MM.1S (cell line): ENCODE measurements around the gene RYK.

Experiments
- DNase-seq: peaks from one replicate; pipeline ENCODE4 v3.0.0-alpha.2; 2015
- H2AFZ ChIP-seq: fragments of 300-600 bp; sonication (generic); 2 replicates; pipeline ENCODE4 v1.6.0; 2016; ENCODE audit warnings: antibody characterized with exemption, low read length
- H3F3A ChIP-seq: fragments of 300-600 bp; sonication (generic); 2 replicates; pipeline ENCODE4 v1.6.1; 2016; ENCODE audit warnings: mild to moderate bottlenecking, antibody characterized with exemption, low read length, moderate library complexity, mixed read lengths; ENCODE audit not compliant: insufficient read depth
- H3K27ac ChIP-seq: fragments of 300-600 bp; sonication (generic); 2 replicates; pipeline ENCODE4 v1.5.1; 2016; ENCODE audit warnings: mild to moderate bottlenecking, low read length
- H3K27me3 ChIP-seq: fragments of 300-600 bp; sonication (generic); replicated peaks from 2 replicates; pipeline ENCODE4 v1.6.0; 2016; ENCODE audit warnings: low read length; ENCODE audit not compliant: insufficient read depth
- H3K36me3 ChIP-seq: fragments of 300-600 bp; sonication (generic); replicated peaks from 2 replicates; pipeline ENCODE4 v1.6.1; 2016; ENCODE audit warnings: mild to moderate bottlenecking, low read length, mixed read lengths; ENCODE audit not compliant: insufficient read depth
- H3K4me1 ChIP-seq: fragments of 300-600 bp; sonication (generic); 2 replicates; pipeline ENCODE4 v1.6.1; 2016; ENCODE audit warnings: low read length, mixed read lengths
- H3K4me2 ChIP-seq: fragments of 300-600 bp; sonication (generic); 2 replicates; pipeline ENCODE4 v1.6.0; 2016; ENCODE audit warnings: low read depth, low read length
- H3K4me3 ChIP-seq: fragments of 300-600 bp; sonication (generic); 2 replicates; pipeline ENCODE4 v1.5.1; 2016; ENCODE audit warnings: low read length, mixed read lengths
- H3K79me2 ChIP-seq: fragments of 300-600 bp; sonication (generic); 2 replicates; pipeline ENCODE4 v1.6.1; 2016; ENCODE audit warnings: mixed run types, low read length, mixed read lengths
- H3K9ac ChIP-seq: fragments of 300-600 bp; sonication (generic); 2 replicates; pipeline ENCODE4 v1.6.1; 2016; ENCODE audit warnings: low read length, mixed read lengths
- H3K9me2 ChIP-seq: fragments of 300-600 bp; sonication (generic); replicated peaks from 2 replicates; pipeline ENCODE4 v1.6.1; 2016; ENCODE audit warnings: mild to moderate bottlenecking, low read length, mixed read lengths; ENCODE audit not compliant: insufficient read depth
- H3K9me3 ChIP-seq: fragments of 300-600 bp; sonication (generic); replicated peaks from 2 replicates; pipeline ENCODE4 v1.6.1; 2016; ENCODE audit warnings: mild to moderate bottlenecking, low read length, mixed read lengths; ENCODE audit not compliant: insufficient read depth
- H4K20me1 ChIP-seq: fragments of 300-600 bp; sonication (generic); 2 replicates; pipeline ENCODE4 v1.6.1; 2016; ENCODE audit warnings: mild to moderate bottlenecking, low read length, moderate library complexity, mixed read lengths; ENCODE audit not compliant: insufficient read depth
- EZH2 ChIP-seq: fragments of 300-600 bp; sonication (generic); optimal IDR thresholded peaks from 2 replicates; pipeline ENCODE3; 2017; ENCODE audit warnings: low read depth, mild to moderate bottlenecking, antibody characterized with exemption, low read length, mixed read lengths
- EZH2phosphoT487 ChIP-seq: fragments of 300-600 bp; sonication (generic); IDR thresholded peaks from 2 replicates; pipeline ENCODE4 v1.6.1; 2018; ENCODE audit warnings: antibody characterized with exemption, low read length
- TF ChIP-seq, protein P1 (sequence below): fragments of 300-600 bp; sonication (generic); IDR thresholded peaks from 2 replicates; pipeline ENCODE4 v1.5.1; 2016; ENCODE audit warnings: antibody characterized with exemption, low read length, mixed read lengths

RYK gene

DNA sequence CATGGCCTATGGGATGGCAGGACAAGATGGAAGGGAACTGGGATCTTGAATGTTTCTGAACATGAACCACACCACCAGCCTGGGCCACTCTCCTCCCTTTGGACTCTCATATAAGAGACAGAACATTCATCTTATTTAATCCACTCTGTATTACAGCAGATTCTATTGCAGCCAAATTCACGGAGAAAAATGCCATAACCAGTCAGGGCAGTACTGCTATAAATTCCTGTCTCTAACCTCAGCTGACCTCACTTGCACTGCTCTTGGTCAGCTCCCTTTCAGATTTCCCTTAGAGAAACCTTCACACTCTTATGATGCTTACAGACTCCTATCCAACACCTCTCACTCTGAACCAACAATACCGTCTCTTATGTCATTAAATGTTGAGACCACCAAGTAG lies 101.4 kb downstream of the RYK start:
- H4K20me1 ChIP-seq = no peaks in the 10 kb centered on the region
- no peak overlapping the region for H3K27ac ChIP-seq
- H3K36me3 ChIP-seq = no peaks in the 10 kb centered on the region
- H3K27me3 ChIP-seq = no peaks in the 10 kb centered on the region
- no peaks in the 10 kb centered on the region for H3K9me2 ChIP-seq
- no peaks in the 10 kb centered on the region for H3K79me2 ChIP-seq
- H3K9me3 ChIP-seq = no peaks in the 10 kb centered on the region
- DNase-seq = no peak
- no peak overlapping the region for H2AFZ ChIP-seq
- no peak overlapping the region for H3K9ac ChIP-seq
- H3K4me1 ChIP-seq = no peaks in the 10 kb centered on the region
- H3F3A ChIP-seq = no peaks in the 10 kb centered on the region
- TF ChIP-seq, protein P1, sequence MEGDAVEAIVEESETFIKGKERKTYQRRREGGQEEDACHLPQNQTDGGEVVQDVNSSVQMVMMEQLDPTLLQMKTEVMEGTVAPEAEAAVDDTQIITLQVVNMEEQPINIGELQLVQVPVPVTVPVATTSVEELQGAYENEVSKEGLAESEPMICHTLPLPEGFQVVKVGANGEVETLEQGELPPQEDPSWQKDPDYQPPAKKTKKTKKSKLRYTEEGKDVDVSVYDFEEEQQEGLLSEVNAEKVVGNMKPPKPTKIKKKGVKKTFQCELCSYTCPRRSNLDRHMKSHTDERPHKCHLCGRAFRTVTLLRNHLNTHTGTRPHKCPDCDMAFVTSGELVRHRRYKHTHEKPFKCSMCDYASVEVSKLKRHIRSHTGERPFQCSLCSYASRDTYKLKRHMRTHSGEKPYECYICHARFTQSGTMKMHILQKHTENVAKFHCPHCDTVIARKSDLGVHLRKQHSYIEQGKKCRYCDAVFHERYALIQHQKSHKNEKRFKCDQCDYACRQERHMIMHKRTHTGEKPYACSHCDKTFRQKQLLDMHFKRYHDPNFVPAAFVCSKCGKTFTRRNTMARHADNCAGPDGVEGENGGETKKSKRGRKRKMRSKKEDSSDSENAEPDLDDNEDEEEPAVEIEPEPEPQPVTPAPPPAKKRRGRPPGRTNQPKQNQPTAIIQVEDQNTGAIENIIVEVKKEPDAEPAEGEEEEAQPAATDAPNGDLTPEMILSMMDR = no peak
- H3K4me2 ChIP-seq = no peak overlapping the region
- no peak overlapping the region for H3K4me3 ChIP-seq

DNA sequence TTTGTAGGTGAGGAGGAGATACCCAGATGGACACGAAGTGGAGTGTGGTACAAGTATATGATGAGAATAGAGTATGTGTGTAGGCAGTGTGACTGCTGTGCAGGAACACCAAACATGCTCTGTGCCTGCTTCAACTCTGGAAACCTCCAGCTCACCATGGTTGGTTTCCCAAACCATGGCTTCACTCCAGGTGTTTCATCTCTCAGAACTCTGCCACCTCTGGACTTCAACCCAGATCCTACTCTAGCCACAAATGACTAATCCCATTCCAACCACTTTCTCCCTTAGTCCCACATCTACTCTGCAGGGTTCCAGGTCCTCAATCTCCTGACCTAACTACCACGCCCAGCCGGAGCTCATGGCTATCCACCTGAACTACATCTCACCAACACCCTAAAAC lies 102.1 kb downstream of the RYK start:
- no peak for DNase-seq
- no peak for TF ChIP-seq EZH2phosphoT487
- no peak for TF ChIP-seq EZH2
- TF ChIP-seq, protein P1 = no peak
- H3K9me2 ChIP-seq = no peaks in the 10 kb centered on the region

DNA sequence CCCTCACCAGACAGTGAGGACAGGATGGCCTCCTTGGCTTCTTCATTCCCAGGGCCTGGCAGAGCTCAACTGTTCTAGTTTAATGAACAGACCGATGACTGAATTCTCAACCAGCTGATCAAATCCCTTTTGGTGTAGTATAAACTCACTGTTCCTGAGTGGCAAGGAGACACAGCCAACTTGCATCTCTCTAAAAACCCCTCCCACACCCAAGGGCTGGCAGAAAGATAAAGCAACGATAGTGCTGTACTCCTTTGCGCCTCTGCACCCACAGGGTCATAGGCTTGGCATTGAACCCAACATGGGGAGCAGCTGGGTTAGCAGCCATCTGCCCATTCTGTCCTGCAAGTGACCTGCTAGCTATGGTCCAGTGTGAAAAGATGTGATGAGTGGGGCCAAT lies 103.2 kb downstream of the RYK start:
- no peaks in the 10 kb centered on the region for H3K79me2 ChIP-seq
- no peaks in the 10 kb centered on the region for H3K36me3 ChIP-seq
- H3K27me3 ChIP-seq = no peaks in the 10 kb centered on the region
- no peaks in the 10 kb centered on the region for H4K20me1 ChIP-seq
- no peak overlapping the region for H3K4me2 ChIP-seq
- H3K9me3 ChIP-seq = no peaks in the 10 kb centered on the region
- no peaks in the 10 kb centered on the region for H3K4me1 ChIP-seq
- H3K27ac ChIP-seq = no peak overlapping the region
- no peaks in the 10 kb centered on the region for H3K9me2 ChIP-seq
- H3K4me3 ChIP-seq = no peak overlapping the region
- H2AFZ ChIP-seq = no peak overlapping the region
- TF ChIP-seq, protein P1 = no peak
- no peak for TF ChIP-seq EZH2
- TF ChIP-seq EZH2phosphoT487 = no peak
- no peak for DNase-seq
- no peak overlapping the region for H3K9ac ChIP-seq
- no peaks in the 10 kb centered on the region for H3F3A ChIP-seq

More for the DNA sequence above, 102.1 kb downstream of the RYK start:
- no peaks in the 10 kb centered on the region for H3K79me2 ChIP-seq
- H2AFZ ChIP-seq = no peak overlapping the region
- no peak overlapping the region for H3K4me2 ChIP-seq
- no peaks in the 10 kb centered on the region for H3F3A ChIP-seq
- H3K9me3 ChIP-seq = no peaks in the 10 kb centered on the region
- H3K4me3 ChIP-seq = no peak overlapping the region
- no peaks in the 10 kb centered on the region for H3K36me3 ChIP-seq
- H3K27ac ChIP-seq = no peak overlapping the region
- no peaks in the 10 kb centered on the region for H3K4me1 ChIP-seq
- H3K9ac ChIP-seq = no peak overlapping the region
- H3K27me3 ChIP-seq = no peaks in the 10 kb centered on the region
- no peaks in the 10 kb centered on the region for H4K20me1 ChIP-seq

DNA sequence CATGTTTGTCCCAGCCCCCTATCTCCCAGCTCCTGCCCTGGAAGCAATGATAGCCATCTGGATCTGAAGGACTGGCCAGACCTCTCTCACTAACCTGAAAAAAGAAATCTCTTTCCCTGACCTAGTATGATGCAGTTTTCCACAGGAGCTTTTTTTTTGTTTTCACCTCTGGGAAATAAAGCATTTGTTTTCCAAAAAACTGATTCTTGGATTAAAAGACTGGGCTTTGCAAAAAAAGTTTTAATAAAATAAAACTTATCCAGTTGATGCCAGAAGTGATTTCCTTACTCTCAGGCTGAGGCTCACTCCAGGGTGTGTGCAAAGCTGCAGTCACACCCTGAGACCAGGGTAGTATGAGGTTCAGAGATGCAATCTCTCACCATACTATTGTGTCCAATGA lies 104.0 kb downstream of the RYK start:
- Histone ChIP-seq H3K27ac (no peak overlapping the region), H3F3A (no peaks in the 10 kb centered on the region), H3K36me3 (no peaks in the 10 kb centered on the region), H3K27me3 (no peaks in the 10 kb centered on the region), H3K9me3 (no peaks in the 10 kb centered on the region), H3K4me2 (no peak overlapping the region), H3K79me2 (no peaks in the 10 kb centered on the region), H3K4me1 (no peaks in the 10 kb centered on the region), H4K20me1 (no peaks in the 10 kb centered on the region), H3K4me3 (no peak overlapping the region), H3K9ac (no peak overlapping the region), H3K9me2 (no peaks in the 10 kb centered on the region), H2AFZ (no peak overlapping the region)
- TF ChIP-seq EZH2phosphoT487 (no peak), EZH2 (no peak)
- TF ChIP-seq, protein P1 = no peak
- no peak for DNase-seq
